ENCODE results near the gene OTOP1.

DNA sequence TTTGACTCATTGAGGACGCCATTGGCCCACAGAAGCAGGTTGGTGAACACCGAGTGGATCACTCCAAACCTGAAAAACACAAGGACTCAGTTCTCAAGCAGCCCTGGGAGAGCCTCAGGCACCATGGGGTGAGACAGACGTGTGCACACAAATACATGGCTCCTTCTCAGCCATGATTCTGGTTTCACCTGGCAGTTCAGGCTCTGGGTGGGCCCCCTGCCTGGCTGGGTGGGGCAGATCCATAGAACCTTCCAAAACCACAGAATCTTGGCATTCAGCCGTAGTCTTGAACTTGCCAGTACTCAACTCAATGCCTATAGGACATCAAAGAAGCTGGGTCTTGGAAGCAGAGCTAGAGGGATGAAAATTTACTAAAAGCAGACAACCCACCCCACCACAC is 24.2 kb downstream of the OTOP1 start:
- TF ChIP-seq, protein P1, sequence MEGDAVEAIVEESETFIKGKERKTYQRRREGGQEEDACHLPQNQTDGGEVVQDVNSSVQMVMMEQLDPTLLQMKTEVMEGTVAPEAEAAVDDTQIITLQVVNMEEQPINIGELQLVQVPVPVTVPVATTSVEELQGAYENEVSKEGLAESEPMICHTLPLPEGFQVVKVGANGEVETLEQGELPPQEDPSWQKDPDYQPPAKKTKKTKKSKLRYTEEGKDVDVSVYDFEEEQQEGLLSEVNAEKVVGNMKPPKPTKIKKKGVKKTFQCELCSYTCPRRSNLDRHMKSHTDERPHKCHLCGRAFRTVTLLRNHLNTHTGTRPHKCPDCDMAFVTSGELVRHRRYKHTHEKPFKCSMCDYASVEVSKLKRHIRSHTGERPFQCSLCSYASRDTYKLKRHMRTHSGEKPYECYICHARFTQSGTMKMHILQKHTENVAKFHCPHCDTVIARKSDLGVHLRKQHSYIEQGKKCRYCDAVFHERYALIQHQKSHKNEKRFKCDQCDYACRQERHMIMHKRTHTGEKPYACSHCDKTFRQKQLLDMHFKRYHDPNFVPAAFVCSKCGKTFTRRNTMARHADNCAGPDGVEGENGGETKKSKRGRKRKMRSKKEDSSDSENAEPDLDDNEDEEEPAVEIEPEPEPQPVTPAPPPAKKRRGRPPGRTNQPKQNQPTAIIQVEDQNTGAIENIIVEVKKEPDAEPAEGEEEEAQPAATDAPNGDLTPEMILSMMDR (IDR thresholded peaks at IDR 0.05; ENCODE audit: insufficient read depth, low read depth, low read length): no peak
- TF ChIP-seq EZH2 (IDR thresholded peaks at IDR 0.05; ENCODE audit: insufficient read depth, low read length): no peak

Measured in astrocyte (in vitro differentiated cells and primary cell).